ENCODE data around the gene ATP11C.

DNA sequence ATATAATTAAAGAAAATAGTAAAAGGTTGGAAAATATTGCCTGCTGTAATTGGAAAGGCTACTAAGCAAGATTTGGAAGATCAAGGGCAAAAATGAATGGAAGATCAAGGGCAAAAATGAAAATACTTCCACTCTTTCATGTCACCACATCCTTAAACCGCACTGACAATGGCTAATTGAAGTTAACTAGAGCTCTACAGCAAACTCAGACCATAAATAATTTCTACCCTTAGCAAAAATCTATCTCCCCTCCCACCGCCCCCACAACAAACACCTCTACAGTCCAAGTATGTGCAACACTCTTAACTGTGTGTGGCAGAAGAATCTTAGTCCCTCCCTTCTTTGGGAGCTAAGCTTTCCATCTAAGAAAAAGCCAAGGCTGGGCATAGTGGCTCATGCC lies 27.1 kb downstream of the ATP11C start:
- TF ChIP-seq, protein P1, sequence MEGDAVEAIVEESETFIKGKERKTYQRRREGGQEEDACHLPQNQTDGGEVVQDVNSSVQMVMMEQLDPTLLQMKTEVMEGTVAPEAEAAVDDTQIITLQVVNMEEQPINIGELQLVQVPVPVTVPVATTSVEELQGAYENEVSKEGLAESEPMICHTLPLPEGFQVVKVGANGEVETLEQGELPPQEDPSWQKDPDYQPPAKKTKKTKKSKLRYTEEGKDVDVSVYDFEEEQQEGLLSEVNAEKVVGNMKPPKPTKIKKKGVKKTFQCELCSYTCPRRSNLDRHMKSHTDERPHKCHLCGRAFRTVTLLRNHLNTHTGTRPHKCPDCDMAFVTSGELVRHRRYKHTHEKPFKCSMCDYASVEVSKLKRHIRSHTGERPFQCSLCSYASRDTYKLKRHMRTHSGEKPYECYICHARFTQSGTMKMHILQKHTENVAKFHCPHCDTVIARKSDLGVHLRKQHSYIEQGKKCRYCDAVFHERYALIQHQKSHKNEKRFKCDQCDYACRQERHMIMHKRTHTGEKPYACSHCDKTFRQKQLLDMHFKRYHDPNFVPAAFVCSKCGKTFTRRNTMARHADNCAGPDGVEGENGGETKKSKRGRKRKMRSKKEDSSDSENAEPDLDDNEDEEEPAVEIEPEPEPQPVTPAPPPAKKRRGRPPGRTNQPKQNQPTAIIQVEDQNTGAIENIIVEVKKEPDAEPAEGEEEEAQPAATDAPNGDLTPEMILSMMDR (conservative IDR thresholded peaks at IDR 0.05; ENCODE audit: low read depth in 2 of 2) = no peak
- no peak for TF ChIP-seq POLR2AphosphoS5 (IDR thresholded peaks at IDR 0.05; ENCODE audit: low read depth)
- TF ChIP-seq, protein P2, sequence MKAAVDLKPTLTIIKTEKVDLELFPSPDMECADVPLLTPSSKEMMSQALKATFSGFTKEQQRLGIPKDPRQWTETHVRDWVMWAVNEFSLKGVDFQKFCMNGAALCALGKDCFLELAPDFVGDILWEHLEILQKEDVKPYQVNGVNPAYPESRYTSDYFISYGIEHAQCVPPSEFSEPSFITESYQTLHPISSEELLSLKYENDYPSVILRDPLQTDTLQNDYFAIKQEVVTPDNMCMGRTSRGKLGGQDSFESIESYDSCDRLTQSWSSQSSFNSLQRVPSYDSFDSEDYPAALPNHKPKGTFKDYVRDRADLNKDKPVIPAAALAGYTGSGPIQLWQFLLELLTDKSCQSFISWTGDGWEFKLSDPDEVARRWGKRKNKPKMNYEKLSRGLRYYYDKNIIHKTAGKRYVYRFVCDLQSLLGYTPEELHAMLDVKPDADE (IDR thresholded peaks at IDR 0.05) = no peak
- TF ChIP-seq, protein P3, sequence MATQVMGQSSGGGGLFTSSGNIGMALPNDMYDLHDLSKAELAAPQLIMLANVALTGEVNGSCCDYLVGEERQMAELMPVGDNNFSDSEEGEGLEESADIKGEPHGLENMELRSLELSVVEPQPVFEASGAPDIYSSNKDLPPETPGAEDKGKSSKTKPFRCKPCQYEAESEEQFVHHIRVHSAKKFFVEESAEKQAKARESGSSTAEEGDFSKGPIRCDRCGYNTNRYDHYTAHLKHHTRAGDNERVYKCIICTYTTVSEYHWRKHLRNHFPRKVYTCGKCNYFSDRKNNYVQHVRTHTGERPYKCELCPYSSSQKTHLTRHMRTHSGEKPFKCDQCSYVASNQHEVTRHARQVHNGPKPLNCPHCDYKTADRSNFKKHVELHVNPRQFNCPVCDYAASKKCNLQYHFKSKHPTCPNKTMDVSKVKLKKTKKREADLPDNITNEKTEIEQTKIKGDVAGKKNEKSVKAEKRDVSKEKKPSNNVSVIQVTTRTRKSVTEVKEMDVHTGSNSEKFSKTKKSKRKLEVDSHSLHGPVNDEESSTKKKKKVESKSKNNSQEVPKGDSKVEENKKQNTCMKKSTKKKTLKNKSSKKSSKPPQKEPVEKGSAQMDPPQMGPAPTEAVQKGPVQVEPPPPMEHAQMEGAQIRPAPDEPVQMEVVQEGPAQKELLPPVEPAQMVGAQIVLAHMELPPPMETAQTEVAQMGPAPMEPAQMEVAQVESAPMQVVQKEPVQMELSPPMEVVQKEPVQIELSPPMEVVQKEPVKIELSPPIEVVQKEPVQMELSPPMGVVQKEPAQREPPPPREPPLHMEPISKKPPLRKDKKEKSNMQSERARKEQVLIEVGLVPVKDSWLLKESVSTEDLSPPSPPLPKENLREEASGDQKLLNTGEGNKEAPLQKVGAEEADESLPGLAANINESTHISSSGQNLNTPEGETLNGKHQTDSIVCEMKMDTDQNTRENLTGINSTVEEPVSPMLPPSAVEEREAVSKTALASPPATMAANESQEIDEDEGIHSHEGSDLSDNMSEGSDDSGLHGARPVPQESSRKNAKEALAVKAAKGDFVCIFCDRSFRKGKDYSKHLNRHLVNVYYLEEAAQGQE (IDR thresholded peaks at IDR 0.05; ENCODE audit: unreplicated experiment) = no peak
- TF ChIP-seq EZH2 (IDR thresholded peaks at IDR 0.05; ENCODE audit: low read depth, unreplicated experiment) = no peak
- TF ChIP-seq ZNF114 (CRISPR knock-in tag; IDR thresholded peaks at IDR 0.05) = no peak
- TF ChIP-seq JUNB (IDR thresholded peaks at IDR 0.05; ENCODE audit: unreplicated experiment) = no peak
- TF ChIP-seq EZH2phosphoT487 (IDR thresholded peaks at IDR 0.05; ENCODE audit: unreplicated experiment) = no peak
- no peak for TF ChIP-seq CREB1 (CRISPR knock-in tag; IDR thresholded peaks at IDR 0.05; ENCODE audit: low read depth)
- TF ChIP-seq, protein P4, sequence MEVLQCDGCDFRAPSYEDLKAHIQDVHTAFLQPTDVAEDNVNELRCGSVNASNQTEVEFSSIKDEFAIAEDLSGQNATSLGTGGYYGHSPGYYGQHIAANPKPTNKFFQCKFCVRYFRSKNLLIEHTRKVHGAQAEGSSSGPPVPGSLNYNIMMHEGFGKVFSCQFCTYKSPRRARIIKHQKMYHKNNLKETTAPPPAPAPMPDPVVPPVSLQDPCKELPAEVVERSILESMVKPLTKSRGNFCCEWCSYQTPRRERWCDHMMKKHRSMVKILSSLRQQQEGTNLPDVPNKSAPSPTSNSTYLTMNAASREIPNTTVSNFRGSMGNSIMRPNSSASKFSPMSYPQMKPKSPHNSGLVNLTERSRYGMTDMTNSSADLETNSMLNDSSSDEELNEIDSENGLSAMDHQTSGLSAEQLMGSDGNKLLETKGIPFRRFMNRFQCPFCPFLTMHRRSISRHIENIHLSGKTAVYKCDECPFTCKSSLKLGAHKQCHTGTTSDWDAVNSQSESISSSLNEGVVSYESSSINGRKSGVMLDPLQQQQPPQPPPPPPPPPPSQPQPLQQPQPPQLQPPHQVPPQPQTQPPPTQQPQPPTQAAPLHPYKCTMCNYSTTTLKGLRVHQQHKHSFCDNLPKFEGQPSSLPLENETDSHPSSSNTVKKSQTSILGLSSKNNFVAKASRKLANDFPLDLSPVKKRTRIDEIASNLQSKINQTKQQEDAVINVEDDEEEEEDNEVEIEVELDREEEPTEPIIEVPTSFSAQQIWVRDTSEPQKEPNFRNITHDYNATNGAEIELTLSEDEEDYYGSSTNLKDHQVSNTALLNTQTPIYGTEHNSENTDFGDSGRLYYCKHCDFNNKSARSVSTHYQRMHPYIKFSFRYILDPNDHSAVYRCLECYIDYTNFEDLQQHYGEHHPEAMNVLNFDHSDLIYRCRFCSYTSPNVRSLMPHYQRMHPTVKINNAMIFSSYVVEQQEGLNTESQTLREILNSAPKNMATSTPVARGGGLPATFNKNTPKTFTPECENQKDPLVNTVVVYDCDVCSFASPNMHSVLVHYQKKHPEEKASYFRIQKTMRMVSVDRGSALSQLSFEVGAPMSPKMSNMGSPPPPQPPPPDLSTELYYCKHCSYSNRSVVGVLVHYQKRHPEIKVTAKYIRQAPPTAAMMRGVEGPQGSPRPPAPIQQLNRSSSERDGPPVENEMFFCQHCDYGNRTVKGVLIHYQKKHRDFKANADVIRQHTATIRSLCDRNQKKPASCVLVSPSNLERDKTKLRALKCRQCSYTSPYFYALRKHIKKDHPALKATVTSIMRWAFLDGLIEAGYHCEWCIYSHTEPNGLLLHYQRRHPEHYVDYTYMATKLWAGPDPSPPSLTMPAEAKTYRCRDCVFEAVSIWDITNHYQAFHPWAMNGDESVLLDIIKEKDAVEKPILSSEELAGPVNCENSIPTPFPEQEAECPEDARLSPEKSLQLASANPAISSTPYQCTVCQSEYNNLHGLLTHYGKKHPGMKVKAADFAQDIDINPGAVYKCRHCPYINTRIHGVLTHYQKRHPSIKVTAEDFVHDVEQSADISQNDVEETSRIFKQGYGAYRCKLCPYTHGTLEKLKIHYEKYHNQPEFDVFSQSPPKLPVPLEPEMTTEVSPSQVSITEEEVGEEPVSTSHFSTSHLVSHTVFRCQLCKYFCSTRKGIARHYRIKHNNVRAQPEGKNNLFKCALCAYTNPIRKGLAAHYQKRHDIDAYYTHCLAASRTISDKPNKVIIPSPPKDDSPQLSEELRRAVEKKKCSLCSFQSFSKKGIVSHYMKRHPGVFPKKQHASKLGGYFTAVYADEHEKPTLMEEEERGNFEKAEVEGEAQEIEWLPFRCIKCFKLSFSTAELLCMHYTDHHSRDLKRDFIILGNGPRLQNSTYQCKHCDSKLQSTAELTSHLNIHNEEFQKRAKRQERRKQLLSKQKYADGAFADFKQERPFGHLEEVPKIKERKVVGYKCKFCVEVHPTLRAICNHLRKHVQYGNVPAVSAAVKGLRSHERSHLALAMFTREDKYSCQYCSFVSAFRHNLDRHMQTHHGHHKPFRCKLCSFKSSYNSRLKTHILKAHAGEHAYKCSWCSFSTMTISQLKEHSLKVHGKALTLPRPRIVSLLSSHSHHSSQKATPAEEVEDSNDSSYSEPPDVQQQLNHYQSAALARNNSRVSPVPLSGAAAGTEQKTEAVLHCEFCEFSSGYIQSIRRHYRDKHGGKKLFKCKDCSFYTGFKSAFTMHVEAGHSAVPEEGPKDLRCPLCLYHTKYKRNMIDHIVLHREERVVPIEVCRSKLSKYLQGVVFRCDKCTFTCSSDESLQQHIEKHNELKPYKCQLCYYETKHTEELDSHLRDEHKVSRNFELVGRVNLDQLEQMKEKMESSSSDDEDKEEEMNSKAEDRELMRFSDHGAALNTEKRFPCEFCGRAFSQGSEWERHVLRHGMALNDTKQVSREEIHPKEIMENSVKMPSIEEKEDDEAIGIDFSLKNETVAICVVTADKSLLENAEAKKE (CRISPR knock-in tag; IDR thresholded peaks at IDR 0.05) = no peak
- no peak for TF ChIP-seq ZNF331 (CRISPR knock-in tag; IDR thresholded peaks at IDR 0.05; ENCODE audit: low read depth)
- TF ChIP-seq NANOG (IDR thresholded peaks at IDR 0.05; ENCODE audit: borderline replicate concordance) = no peak

Measured in GM23338 (cell line).